GM18951 (cell line): ENCODE measurements around the gene GPC6.

ENCODE experiments used
- POLR2A ChIP-seq: IDR thresholded peaks from 4 replicates; pipeline ENCODE4 v1.6.1; 2011; ENCODE audit warnings: mild to moderate bottlenecking; ENCODE audit not compliant: insufficient read length, insufficient read depth; ENCODE audit errors: extremely low read depth
- in situ Hi-C: fragments of 300-500 bp; cut with MboI; formaldehyde crosslinking; loops from one replicate; pipeline ENCODE4 v1.12.0; 2022; ENCODE audit warnings: low sequenced_read_pairs, mixed read lengths, inconsistent platforms; ENCODE audit not compliant: unreplicated experiment

GPC6 gene

DNA sequence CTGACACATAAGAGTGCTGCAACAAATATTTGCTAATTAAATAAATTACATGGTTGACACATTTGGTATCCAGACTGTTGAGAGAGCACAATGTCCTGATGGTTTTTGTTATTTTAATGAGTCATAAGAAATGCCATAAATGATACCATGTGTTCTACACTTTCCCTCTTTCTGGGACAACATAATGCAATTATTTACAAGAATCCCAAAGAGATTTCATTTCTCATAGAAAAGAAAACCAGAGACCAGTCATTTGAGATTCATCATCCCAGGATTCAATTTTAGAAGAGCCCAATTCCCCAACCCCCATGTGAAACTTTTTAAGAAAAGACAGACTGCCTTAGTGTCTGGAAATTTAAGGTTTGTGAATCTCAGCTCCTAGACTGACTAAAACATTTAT lies 853.3 kb downstream of the GPC6 start:
- TF ChIP-seq POLR2A = no peak
- in situ Hi-C loops = no loop called here

GRCh38 chr13:94080527-94080926 lies 853.9 kb downstream of the GPC6 start:
- no peak for TF ChIP-seq POLR2A
- in situ Hi-C loops = no loop called here

DNA sequence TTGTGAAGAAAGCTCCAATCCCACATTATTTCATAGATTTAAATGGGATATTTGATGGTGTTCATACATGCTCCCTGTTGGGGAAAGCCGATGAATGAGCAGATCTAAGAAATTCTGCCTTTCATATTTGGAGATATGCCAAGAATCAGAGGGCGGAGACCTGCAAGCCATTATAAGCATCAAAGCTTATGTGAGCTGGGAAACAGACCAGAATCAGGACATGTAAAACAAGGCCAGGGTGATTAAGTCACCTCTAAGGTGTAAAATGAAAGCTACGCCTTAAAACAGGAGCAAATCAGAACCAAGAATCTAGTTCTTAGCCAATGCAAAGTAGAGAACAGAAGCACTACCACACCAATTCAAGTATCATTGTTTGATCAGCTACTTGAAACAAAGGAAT lies 860.5 kb downstream of the GPC6 start:
- no peak for TF ChIP-seq POLR2A
- in situ Hi-C loops = no loop called here

- TF ChIP-seq POLR2A = no peak
- in situ Hi-C loops = no loop called here
These were observed 862.1 kb downstream of the GPC6 start for GRCh38 chr13:94088742-94089141.

- TF ChIP-seq POLR2A = no peak
- in situ Hi-C loops = no loop called here
These were observed 864.3 kb downstream of the GPC6 start for GRCh38 chr13:94090773-94091480.

DNA sequence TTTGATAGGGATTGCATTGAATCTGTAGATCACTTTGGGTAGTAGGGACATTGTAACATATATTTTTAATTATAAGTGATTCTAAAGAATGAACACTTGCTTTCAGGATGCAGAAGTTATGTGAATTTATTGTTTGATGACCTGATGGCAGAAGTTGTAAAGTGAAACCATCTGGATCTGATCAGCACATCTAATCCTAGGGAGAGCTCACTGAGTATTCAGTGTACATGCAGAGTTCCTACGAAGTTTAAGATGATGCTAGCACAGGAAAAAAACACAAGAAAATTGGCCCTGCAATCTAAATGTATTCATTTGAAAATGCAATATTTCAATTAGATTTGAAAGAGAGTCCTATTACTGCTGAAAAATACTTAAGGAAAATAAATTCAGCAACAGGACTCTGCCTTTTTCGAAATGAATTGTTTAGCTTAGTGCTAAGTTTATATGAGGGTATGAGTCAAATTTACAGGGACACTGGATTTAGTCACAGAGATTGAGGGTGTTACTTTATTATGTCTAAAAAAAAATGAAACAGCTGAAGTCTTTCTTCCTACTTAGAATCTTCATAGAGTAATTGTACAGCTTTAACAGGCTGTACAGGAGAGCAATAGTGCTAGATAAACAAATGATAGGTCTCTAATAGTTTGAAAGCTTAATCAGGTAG lies 867.2 kb downstream of the GPC6 start:
- in situ Hi-C loops = no loop called here
- no peak for TF ChIP-seq POLR2A

DNA sequence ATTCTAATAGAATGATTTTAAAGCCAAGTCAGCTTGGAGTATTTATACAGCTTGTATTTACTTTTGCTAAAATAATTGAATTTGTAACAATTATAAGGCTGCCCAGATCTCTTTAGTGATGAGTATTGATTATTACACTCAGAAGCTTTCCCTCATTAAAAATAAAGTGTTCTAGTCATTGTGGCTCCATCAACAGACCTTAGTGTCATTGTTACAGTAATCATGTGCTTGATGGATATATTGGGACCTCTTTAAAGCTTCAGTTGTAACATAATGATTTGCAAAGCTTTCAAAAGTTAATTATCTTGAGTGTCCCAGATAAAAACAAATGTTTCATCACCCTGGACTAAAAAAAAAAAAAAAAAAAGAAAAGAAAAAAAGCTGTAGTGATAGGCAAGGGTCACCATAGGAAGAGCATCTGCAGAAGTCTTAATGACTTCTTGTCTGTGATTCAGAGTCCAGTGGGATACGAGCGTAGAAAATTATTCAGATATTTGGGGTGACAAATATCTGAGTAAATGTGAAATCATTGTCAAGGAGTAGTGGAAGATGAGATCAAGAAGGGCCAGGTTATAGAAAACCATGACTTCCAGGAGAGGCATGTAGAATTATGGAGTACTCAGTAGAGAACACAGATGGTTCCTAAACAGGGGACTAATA lies 883.2 kb downstream of the GPC6 start:
- in situ Hi-C loops = no loop called here
- TF ChIP-seq POLR2A = no peak

DNA sequence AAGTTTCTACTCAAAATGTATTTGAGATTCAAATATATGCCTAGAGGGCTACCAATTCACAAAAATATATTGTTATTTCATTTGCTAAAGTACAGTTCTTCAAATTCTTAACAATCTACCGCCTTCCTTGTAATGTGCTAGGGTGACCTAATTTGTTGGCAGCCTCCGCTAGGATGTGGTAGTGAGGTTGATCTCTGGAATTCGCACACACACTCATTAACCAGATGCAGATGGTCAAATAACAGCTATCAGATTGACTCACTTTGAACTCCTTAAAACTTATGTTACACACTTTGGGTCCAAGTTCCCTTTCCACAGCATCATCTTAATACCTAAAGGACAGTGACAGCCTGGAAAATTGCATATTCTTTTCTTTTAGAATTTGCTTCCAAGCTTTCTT lies 885.6 kb downstream of the GPC6 start:
- in situ Hi-C loops = no loop called here

DNA sequence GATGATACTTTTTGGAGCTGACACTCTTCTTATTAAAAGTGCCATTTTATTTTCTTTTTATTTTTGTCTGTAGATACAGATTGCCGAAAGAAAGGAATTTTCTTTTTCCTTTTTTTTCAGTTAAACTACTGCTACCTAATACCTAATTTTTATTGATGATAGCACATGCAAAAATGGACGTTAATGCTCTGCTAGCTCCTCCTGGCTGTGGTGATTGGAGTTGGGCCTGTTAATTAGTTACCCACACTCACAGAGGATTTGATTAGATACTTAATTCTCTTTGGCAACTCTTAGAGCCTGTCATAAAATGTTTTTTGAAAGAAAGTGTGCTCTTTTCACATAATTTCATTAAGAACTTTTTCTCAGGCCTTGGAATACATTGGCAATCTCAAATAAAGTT lies 886.1 kb downstream of the GPC6 start:
- TF ChIP-seq POLR2A = no peak
- in situ Hi-C loops = no loop called here

More for the DNA sequence above, 885.6 kb downstream of the GPC6 start:
- TF ChIP-seq POLR2A = no peak

DNA sequence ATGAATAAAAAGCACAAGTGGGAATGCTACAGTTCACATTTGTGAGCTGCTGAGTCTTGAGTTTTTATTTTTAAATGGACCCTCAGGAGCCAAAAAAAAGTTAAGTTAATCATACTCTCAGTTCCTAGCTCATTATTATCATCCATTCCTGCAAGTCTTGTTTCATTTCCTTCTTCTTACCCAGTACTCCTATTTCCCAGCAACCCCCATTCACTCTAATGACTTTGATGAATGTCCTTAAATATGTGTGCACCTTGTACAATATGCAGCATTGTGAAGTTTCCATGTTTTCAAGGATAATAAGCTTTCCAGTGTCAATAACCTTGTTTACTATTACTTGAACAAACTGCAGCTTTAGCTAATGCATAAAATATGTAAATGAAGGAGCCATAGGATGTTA lies 886.6 kb downstream of the GPC6 start:
- no peak for TF ChIP-seq POLR2A
- in situ Hi-C loops = no loop called here

GRCh38 chr13:94114166-94114565 lies 887.6 kb downstream of the GPC6 start:
- in situ Hi-C loops = no loop called here
- TF ChIP-seq POLR2A = no peak

GRCh38 chr13:94115054-94115453 lies 888.4 kb downstream of the GPC6 start:
- no peak for TF ChIP-seq POLR2A
- in situ Hi-C loops = no loop called here

DNA sequence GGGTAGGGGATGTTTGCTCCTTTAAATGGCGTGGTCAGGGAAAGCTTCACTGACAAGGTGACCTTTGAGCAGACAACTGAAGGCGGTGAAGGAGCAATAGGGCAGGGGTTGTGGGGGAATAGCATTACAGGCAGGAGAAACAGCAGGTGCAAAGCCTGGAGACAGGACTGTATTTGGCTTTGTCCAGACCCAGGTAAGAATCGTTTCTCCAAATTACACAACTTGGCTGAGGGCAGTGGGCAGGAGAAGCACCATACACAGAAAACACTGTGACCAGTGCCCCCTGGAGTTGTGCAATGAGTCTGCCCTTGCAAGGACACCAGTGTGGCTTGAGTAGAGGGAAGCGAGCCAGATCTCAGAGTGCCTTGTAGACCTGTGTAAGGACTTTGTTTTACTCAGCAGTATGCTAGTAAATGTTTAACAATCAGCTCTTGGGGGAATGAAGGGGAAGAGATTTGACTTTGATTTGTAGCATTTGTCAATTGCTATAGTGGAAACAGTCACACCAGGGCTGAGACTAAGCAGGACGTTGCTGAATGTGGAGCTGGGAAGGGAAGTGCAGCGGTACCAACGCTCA lies 892.8 kb downstream of the GPC6 start:
- in situ Hi-C loops = no loop called here

DNA sequence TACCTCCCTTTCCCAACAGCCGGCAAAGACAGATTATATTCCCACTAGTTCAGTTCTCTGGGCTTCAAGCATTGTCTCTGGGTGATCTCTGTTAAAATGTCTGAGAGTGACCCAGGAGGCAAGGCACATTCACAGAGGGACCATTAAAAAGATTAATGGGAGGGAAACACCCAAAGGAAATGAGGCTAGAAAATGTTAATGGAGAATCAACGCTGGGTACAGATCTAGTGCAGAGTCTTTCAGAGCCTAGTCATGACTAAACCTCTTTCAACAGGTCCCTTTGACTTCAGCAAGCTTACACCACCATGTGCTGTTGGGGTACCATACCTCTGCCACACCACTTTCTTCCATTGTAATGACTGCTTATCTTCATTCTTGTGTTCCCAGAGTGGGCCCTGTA lies 894.3 kb downstream of the GPC6 start:
- no peak for TF ChIP-seq POLR2A
- in situ Hi-C loops = no loop called here

More for the DNA sequence above, 892.8 kb downstream of the GPC6 start:
- no peak for TF ChIP-seq POLR2A

DNA sequence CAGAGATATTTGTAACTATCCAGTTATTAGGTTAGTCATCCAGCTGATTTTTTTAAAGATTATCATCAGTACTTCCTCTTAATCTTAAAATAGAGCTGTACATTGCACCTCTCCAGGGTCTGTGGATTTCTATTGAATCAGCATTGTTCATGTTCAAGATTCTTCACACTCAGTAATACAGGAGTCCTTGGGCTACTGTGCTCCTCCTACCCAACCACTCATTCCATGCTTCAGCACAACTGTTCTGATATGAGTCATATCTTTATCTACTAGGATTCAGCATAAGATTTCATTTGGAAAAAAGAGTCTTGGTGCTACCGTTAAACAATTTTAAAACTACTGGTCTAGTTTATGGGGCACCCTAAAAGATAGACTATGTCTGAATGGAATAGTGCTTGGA lies 895.1 kb downstream of the GPC6 start:
- in situ Hi-C loops = no loop called here
- no peak for TF ChIP-seq POLR2A
